ENCODE measurements around the gene PACSIN1. TPM values are rescaled to one million over a fixed set of nuclear protein-coding genes. Genes with fewer than 3 reads are reported as not detected.

Gene PACSIN1
- total RNA-seq, 1 donor from 2014 or later, result not detected

GRCh38 chr6:34425132-34425497 lies 40.8 kb upstream of the PACSIN1 start:
- intact Hi-C loops (cut with DNase I), result no loop called here
- Histone ChIP-seq H3K9me3 (no peaks in the 10 kb centered on the region), H3K36me3 (peaks cover 48% of the 10 kb centered on the region), H3K27me3 (ENCODE audit: low read depth) (no peaks in the 10 kb centered on the region), H3K27ac (peak overlapping the region; percentile 75), H3K4me3 (peak overlapping the region; percentile 70), H3K4me1 (peaks cover 26% of the 10 kb centered on the region)
- TF ChIP-seq CTCF (IDR thresholded peaks at IDR 0.05), result no peak
- ATAC-seq (no peak), DNase-seq (no peak)

GRCh38 chr6:34425498-34426410 lies 40.1 kb upstream of the PACSIN1 start, which contains the start of gene RPS10:
RPS10 (minus strand) TSS chr6:34426069; CDS start chr6:34425221, 848 bp downstream.
- Histone ChIP-seq H3K4me3 (peak within 1 kb of the TSS; percentile 70), H3K27ac (peak within 1 kb of the TSS; percentile 75), H3K4me1 (peaks cover 26% of the 10 kb centered on the region), H3K27me3 (ENCODE audit: low read depth) (no peaks in the 10 kb centered on the region), H3K9me3 (no peaks in the 10 kb centered on the region), H3K36me3 (peaks cover 41% of the 10 kb centered on the region)
- intact Hi-C loops (cut with DNase I), result no loop called here
- peak; percentile 100 for ATAC-seq
- no peak for TF ChIP-seq CTCF (IDR thresholded peaks at IDR 0.05)
- peak; percentile 95 for DNase-seq

GRCh38 chr6:34435916-34436315 lies 30.0 kb upstream of the PACSIN1 start:
- no peaks in the 10 kb centered on the region for H3K36me3 ChIP-seq
- intact Hi-C loops (cut with DNase I), result no loop called here
- no peaks in the 10 kb centered on the region for H3K4me1 ChIP-seq
- no peak for DNase-seq
- no peak for TF ChIP-seq CTCF (IDR thresholded peaks at IDR 0.05)
- no peak overlapping the region for H3K27ac ChIP-seq
- H3K4me3 ChIP-seq, result no peak overlapping the region
- no peaks in the 10 kb centered on the region for H3K27me3 ChIP-seq (ENCODE audit: low read depth)
- ATAC-seq, result no peak
- no peaks in the 10 kb centered on the region for H3K9me3 ChIP-seq

- Histone ChIP-seq H3K27me3 (ENCODE audit: low read depth) (no peaks in the 10 kb centered on the region), H3K9me3 (no peaks in the 10 kb centered on the region), H3K27ac (no peak overlapping the region), H3K4me3 (no peak overlapping the region), H3K4me1 (no peaks in the 10 kb centered on the region), H3K36me3 (no peaks in the 10 kb centered on the region)
- DNase-seq, result no peak
- ATAC-seq, result no peak
- no peak for TF ChIP-seq CTCF (IDR thresholded peaks at IDR 0.05)
- intact Hi-C loops (cut with DNase I), result no loop called here
These were observed 28.9 kb upstream of the PACSIN1 start for GRCh38 chr6:34436803-34437643.

GRCh38 chr6:34437644-34437970 lies 28.3 kb upstream of the PACSIN1 start:
- DNase-seq (no peak), ATAC-seq (no peak)
- H3K27ac ChIP-seq, result no peak overlapping the region
- H3K27me3 ChIP-seq (ENCODE audit: low read depth), result no peaks in the 10 kb centered on the region
- no peak overlapping the region for H3K4me3 ChIP-seq
- H3K9me3 ChIP-seq, result no peaks in the 10 kb centered on the region
- H3K36me3 ChIP-seq, result no peaks in the 10 kb centered on the region
- intact Hi-C loops (cut with DNase I), result no loop called here
- TF ChIP-seq CTCF (IDR thresholded peaks at IDR 0.05), result no peak
- no peaks in the 10 kb centered on the region for H3K4me1 ChIP-seq

Data from lower lobe of right lung (tissue), 2 donors.